ENCODE results near the gene RPL9.

The RPL9 gene

GRCh38 chr4:39452153-39452859 lies 6.4 kb downstream of the RPL9 start:
- no peak overlapping the region for H3K9ac ChIP-seq (ENCODE audit: low read depth, low read length)
- H4K20me1 ChIP-seq (ENCODE audit: insufficient read depth, low read length): peaks cover 49% of the 10 kb centered on the region
- peaks cover 19% of the 10 kb centered on the region for H3K4me1 ChIP-seq (ENCODE audit: insufficient read depth, low read length)
- DNase-seq (no peak), ATAC-seq (ENCODE audit: insufficient read depth, low read depth) (0 out of 3 replicates have a peak, but pooled peaks have one; percentile 25)
- H3K4me2 ChIP-seq (ENCODE audit: insufficient read depth, low read length): no peak overlapping the region
- H3K27ac ChIP-seq (ENCODE audit: low read length): no peak overlapping the region
- peaks cover 61% of the 10 kb centered on the region for H3K36me3 ChIP-seq (ENCODE audit: insufficient read depth, low read length)
- no peak overlapping the region for H3K4me3 ChIP-seq (ENCODE audit: low read depth in 1 of 2, low read length in 2 of 2)
- no peak overlapping the region for H2AFZ ChIP-seq (ENCODE audit: low read depth, low read length)
- TF ChIP-seq CTCF (IDR thresholded peaks at IDR 0.05; ENCODE audit: borderline replicate concordance, extremely low read depth, low read length, poor library complexity, severe bottlenecking): no peak
- no peak for TF ChIP-seq EZH2 (IDR thresholded peaks at IDR 0.05; ENCODE audit: borderline replicate concordance, low read depth, low read length, severe bottlenecking)
- H3K9me3 ChIP-seq (ENCODE audit: insufficient read depth, low read length, severe bottlenecking): no peaks in the 10 kb centered on the region
- H3K27me3 ChIP-seq (ENCODE audit: insufficient read depth, low read length, poor library complexity): no peaks in the 10 kb centered on the region
- peaks cover 22% of the 10 kb centered on the region for H3K79me2 ChIP-seq (ENCODE audit: insufficient read depth, low read length)

GRCh38 chr4:39451423-39452023 lies 7.2 kb downstream of the RPL9 start:
- no peak overlapping the region for H2AFZ ChIP-seq (ENCODE audit: low read depth, low read length)
- no peak overlapping the region for H3K9ac ChIP-seq (ENCODE audit: low read depth, low read length)
- H3K27me3 ChIP-seq (ENCODE audit: insufficient read depth, low read length, poor library complexity): no peaks in the 10 kb centered on the region
- no peak overlapping the region for H3K4me2 ChIP-seq (ENCODE audit: insufficient read depth, low read length)
- no peak overlapping the region for H3K4me3 ChIP-seq (ENCODE audit: low read depth in 1 of 2, low read length in 2 of 2)
- H3K4me1 ChIP-seq (ENCODE audit: insufficient read depth, low read length): peaks cover 11% of the 10 kb centered on the region
- no peak for DNase-seq
- H3K9me3 ChIP-seq (ENCODE audit: insufficient read depth, low read length, severe bottlenecking): no peaks in the 10 kb centered on the region
- peaks cover 14% of the 10 kb centered on the region for H3K79me2 ChIP-seq (ENCODE audit: insufficient read depth, low read length)
- H3K27ac ChIP-seq (ENCODE audit: low read length): no peak overlapping the region
- peaks cover 41% of the 10 kb centered on the region for H4K20me1 ChIP-seq (ENCODE audit: insufficient read depth, low read length)
- peaks cover 53% of the 10 kb centered on the region for H3K36me3 ChIP-seq (ENCODE audit: insufficient read depth, low read length)
- TF ChIP-seq EZH2 (IDR thresholded peaks at IDR 0.05; ENCODE audit: borderline replicate concordance, low read depth, low read length, severe bottlenecking) (no peak), CTCF (IDR thresholded peaks at IDR 0.05; ENCODE audit: borderline replicate concordance, extremely low read depth, low read length, poor library complexity, severe bottlenecking) (no peak)
- 0 out of 3 replicates have a peak, but pooled peaks have one; percentile 11 for ATAC-seq (ENCODE audit: insufficient read depth, low read depth)

- no peak for ATAC-seq (ENCODE audit: insufficient read depth, low read depth)
These were observed 8.1 kb downstream of the RPL9 start for GRCh38 chr4:39450618-39451017.

More at GRCh38 chr4:39450618-39451017, 8.1 kb downstream of the RPL9 start:
- no peak overlapping the region for H3K4me2 ChIP-seq (ENCODE audit: insufficient read depth, low read length)
- no peak overlapping the region for H3K27ac ChIP-seq (ENCODE audit: low read length)
- H3K4me1 ChIP-seq (ENCODE audit: insufficient read depth, low read length): peaks cover 3% of the 10 kb centered on the region
- peaks cover 32% of the 10 kb centered on the region; the same call in 1 of the 2 replicates for H4K20me1 ChIP-seq (ENCODE audit: insufficient read depth, low read length)
- peaks cover 44% of the 10 kb centered on the region for H3K36me3 ChIP-seq (ENCODE audit: insufficient read depth, low read length)
- no peak overlapping the region for H2AFZ ChIP-seq (ENCODE audit: low read depth, low read length)
- H3K79me2 ChIP-seq (ENCODE audit: insufficient read depth, low read length): peaks cover 5% of the 10 kb centered on the region
- H3K9ac ChIP-seq (ENCODE audit: low read depth, low read length): no peak overlapping the region
- no peak overlapping the region for H3K4me3 ChIP-seq (ENCODE audit: low read depth in 1 of 2, low read length in 2 of 2)
- TF ChIP-seq EZH2 (IDR thresholded peaks at IDR 0.05; ENCODE audit: borderline replicate concordance, low read depth, low read length, severe bottlenecking): no peak
- TF ChIP-seq CTCF (IDR thresholded peaks at IDR 0.05; ENCODE audit: borderline replicate concordance, extremely low read depth, low read length, poor library complexity, severe bottlenecking): no peak
- no peak for DNase-seq
- H3K27me3 ChIP-seq (ENCODE audit: insufficient read depth, low read length, poor library complexity): no peaks in the 10 kb centered on the region
- no peaks in the 10 kb centered on the region for H3K9me3 ChIP-seq (ENCODE audit: insufficient read depth, low read length, severe bottlenecking)

All from DND-41 (cell line).